MM.1S (cell line): ENCODE data around the gene AGPAT2.

Experiments used
- DNase-seq: peaks from one replicate; pipeline ENCODE4 v3.0.0-alpha.2; 2015
- H2AFZ ChIP-seq: fragments of 300-600 bp; sonication (generic); 2 replicates; pipeline ENCODE4 v1.6.0; 2016; ENCODE audit warnings: antibody characterized with exemption, low read length
- H3F3A ChIP-seq: fragments of 300-600 bp; sonication (generic); 2 replicates; pipeline ENCODE4 v1.6.1; 2016; ENCODE audit warnings: mild to moderate bottlenecking, antibody characterized with exemption, low read length, moderate library complexity, mixed read lengths; ENCODE audit not compliant: insufficient read depth
- H3K27ac ChIP-seq: fragments of 300-600 bp; sonication (generic); 2 replicates; pipeline ENCODE4 v1.5.1; 2016; ENCODE audit warnings: mild to moderate bottlenecking, low read length
- H3K27me3 ChIP-seq: fragments of 300-600 bp; sonication (generic); replicated peaks from 2 replicates; pipeline ENCODE4 v1.6.0; 2016; ENCODE audit warnings: low read length; ENCODE audit not compliant: insufficient read depth
- H3K36me3 ChIP-seq: fragments of 300-600 bp; sonication (generic); replicated peaks from 2 replicates; pipeline ENCODE4 v1.6.1; 2016; ENCODE audit warnings: mild to moderate bottlenecking, low read length, mixed read lengths; ENCODE audit not compliant: insufficient read depth
- H3K4me1 ChIP-seq: fragments of 300-600 bp; sonication (generic); 2 replicates; pipeline ENCODE4 v1.6.1; 2016; ENCODE audit warnings: low read length, mixed read lengths
- H3K4me2 ChIP-seq: fragments of 300-600 bp; sonication (generic); 2 replicates; pipeline ENCODE4 v1.6.0; 2016; ENCODE audit warnings: low read depth, low read length
- H3K4me3 ChIP-seq: fragments of 300-600 bp; sonication (generic); 2 replicates; pipeline ENCODE4 v1.5.1; 2016; ENCODE audit warnings: low read length, mixed read lengths
- H3K79me2 ChIP-seq: fragments of 300-600 bp; sonication (generic); 2 replicates; pipeline ENCODE4 v1.6.1; 2016; ENCODE audit warnings: mixed run types, low read length, mixed read lengths
- H3K9ac ChIP-seq: fragments of 300-600 bp; sonication (generic); 2 replicates; pipeline ENCODE4 v1.6.1; 2016; ENCODE audit warnings: low read length, mixed read lengths
- H3K9me2 ChIP-seq: fragments of 300-600 bp; sonication (generic); replicated peaks from 2 replicates; pipeline ENCODE4 v1.6.1; 2016; ENCODE audit warnings: mild to moderate bottlenecking, low read length, mixed read lengths; ENCODE audit not compliant: insufficient read depth
- H3K9me3 ChIP-seq: fragments of 300-600 bp; sonication (generic); replicated peaks from 2 replicates; pipeline ENCODE4 v1.6.1; 2016; ENCODE audit warnings: mild to moderate bottlenecking, low read length, mixed read lengths; ENCODE audit not compliant: insufficient read depth
- H4K20me1 ChIP-seq: fragments of 300-600 bp; sonication (generic); 2 replicates; pipeline ENCODE4 v1.6.1; 2016; ENCODE audit warnings: mild to moderate bottlenecking, low read length, moderate library complexity, mixed read lengths; ENCODE audit not compliant: insufficient read depth
- EZH2 ChIP-seq: fragments of 300-600 bp; sonication (generic); optimal IDR thresholded peaks from 2 replicates; pipeline ENCODE3; 2017; ENCODE audit warnings: low read depth, mild to moderate bottlenecking, antibody characterized with exemption, low read length, mixed read lengths
- EZH2phosphoT487 ChIP-seq: fragments of 300-600 bp; sonication (generic); IDR thresholded peaks from 2 replicates; pipeline ENCODE4 v1.6.1; 2018; ENCODE audit warnings: antibody characterized with exemption, low read length
- TF ChIP-seq, protein P1 (sequence below): fragments of 300-600 bp; sonication (generic); IDR thresholded peaks from 2 replicates; pipeline ENCODE4 v1.5.1; 2016; ENCODE audit warnings: antibody characterized with exemption, low read length, mixed read lengths

Gene AGPAT2

DNA sequence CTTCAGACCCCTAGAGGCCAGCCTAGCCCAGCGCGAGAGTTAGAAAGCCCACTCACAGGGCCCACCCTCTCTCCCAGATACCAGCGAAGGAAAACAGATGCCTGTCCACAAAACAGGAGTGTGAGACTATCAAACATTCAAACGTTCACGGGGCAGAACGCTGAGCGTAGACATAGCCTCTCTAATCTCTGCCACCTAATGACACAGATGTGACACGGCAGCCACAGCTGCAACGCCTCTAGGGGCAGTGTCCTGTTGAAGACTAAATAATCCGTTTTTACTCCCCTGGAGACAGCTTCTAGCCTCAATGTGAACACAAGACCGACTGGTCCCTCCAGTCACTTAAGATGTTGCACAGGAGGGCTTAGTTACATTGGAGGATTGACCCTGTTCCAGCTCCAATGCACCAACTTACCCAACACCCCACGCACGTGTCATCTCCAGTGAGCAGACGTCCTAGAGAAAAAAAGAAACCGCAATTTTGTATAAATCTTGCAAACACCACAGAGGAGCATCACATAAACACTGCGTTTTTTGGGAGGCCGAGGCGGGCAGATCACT, 39.5 kb upstream of the AGPAT2 start:
- peak overlapping the region; percentile 89 for H3K4me2 ChIP-seq
- peaks cover 35% of the 10 kb centered on the region for H4K20me1 ChIP-seq
- peak; percentile 42 for DNase-seq
- peaks cover 17% of the 10 kb centered on the region for H3K4me1 ChIP-seq
- H3K27me3 ChIP-seq, result peaks cover 6% of the 10 kb centered on the region; the same call in 1 of the 2 replicates
- peaks cover 28% of the 10 kb centered on the region for H3K79me2 ChIP-seq
- peaks cover 12% of the 10 kb centered on the region for H3K36me3 ChIP-seq
- no peak overlapping the region for H2AFZ ChIP-seq
- H3K9me2 ChIP-seq, result no peaks in the 10 kb centered on the region
- no peak overlapping the region for H3K27ac ChIP-seq
- H3K9ac ChIP-seq, result peak overlapping the region; percentile 72; the same call in 1 of the 2 replicates
- H3F3A ChIP-seq, result peaks cover 38% of the 10 kb centered on the region
- TF ChIP-seq, protein P1, sequence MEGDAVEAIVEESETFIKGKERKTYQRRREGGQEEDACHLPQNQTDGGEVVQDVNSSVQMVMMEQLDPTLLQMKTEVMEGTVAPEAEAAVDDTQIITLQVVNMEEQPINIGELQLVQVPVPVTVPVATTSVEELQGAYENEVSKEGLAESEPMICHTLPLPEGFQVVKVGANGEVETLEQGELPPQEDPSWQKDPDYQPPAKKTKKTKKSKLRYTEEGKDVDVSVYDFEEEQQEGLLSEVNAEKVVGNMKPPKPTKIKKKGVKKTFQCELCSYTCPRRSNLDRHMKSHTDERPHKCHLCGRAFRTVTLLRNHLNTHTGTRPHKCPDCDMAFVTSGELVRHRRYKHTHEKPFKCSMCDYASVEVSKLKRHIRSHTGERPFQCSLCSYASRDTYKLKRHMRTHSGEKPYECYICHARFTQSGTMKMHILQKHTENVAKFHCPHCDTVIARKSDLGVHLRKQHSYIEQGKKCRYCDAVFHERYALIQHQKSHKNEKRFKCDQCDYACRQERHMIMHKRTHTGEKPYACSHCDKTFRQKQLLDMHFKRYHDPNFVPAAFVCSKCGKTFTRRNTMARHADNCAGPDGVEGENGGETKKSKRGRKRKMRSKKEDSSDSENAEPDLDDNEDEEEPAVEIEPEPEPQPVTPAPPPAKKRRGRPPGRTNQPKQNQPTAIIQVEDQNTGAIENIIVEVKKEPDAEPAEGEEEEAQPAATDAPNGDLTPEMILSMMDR, result peak; percentile 51
- TF ChIP-seq EZH2, result no peak
- H3K4me3 ChIP-seq, result peak overlapping the region; percentile 80
- H3K9me3 ChIP-seq, result no peaks in the 10 kb centered on the region

DNA sequence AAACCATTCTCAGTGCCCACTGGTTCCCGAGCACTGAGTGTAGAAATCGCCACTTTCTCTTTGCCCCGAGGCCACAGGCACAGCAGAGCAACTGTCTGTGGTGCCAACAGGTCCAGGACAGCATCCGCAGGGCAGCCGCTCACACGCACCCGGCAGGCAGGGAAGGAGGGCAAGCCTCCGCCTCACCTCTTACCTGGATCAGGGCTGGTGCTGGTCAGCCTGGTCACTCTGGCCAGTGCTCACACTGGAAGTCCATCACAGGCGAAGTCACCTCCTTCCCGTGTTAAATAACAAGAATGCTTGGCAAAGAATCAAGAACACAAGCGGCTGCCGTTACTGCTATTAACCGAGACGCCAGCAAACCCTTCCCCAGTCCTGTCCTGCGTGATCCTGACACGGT, 38.9 kb upstream of the AGPAT2 start:
- H4K20me1 ChIP-seq, result peaks cover 37% of the 10 kb centered on the region
- no peak for TF ChIP-seq EZH2
- no peak for TF ChIP-seq EZH2phosphoT487
- TF ChIP-seq, protein P1, result no peak
- no peak overlapping the region for H3K9ac ChIP-seq
- H3K9me2 ChIP-seq, result no peaks in the 10 kb centered on the region
- H3K9me3 ChIP-seq, result no peaks in the 10 kb centered on the region
- H3K36me3 ChIP-seq, result peaks cover 12% of the 10 kb centered on the region
- H3K4me1 ChIP-seq, result peaks cover 17% of the 10 kb centered on the region
- H3K79me2 ChIP-seq, result peaks cover 28% of the 10 kb centered on the region
- DNase-seq, result no peak
- 0 out of 2 replicates have a peak overlapping the region, but pooled peaks have one; percentile 80 for H3K4me3 ChIP-seq
- H3K27ac ChIP-seq, result no peak overlapping the region
- peak overlapping the region; percentile 89; the same call in 1 of the 2 replicates for H3K4me2 ChIP-seq
- peaks cover 6% of the 10 kb centered on the region; the same call in 1 of the 2 replicates for H3K27me3 ChIP-seq
- H2AFZ ChIP-seq, result no peak overlapping the region
- peaks cover 38% of the 10 kb centered on the region for H3F3A ChIP-seq

DNA sequence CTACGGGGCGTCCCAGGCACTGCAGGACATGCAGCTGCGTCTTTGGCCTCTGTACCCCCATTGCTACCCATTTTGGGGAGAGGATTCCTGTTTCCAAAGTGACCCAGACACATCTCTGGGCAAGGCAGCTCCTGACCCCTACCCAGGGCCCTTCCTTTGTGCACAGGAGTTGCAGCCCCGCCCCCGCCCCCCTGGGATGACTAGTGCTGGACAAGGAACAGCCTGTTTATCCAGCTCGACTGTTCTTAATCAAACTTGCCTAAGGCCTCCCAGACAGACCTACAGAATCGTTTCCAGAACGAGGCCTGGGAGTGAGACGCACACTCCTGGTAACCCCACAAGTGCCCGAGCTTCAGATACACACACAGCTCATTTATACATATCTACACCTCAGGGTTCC, 38.4 kb upstream of the AGPAT2 start:
- Histone ChIP-seq H3K4me2 (peak overlapping the region; percentile 89; the same call in 1 of the 2 replicates), H3K4me1 (peaks cover 17% of the 10 kb centered on the region), H2AFZ (no peak overlapping the region), H3K4me3 (no peak overlapping the region), H3K9ac (no peak overlapping the region), H4K20me1 (peaks cover 42% of the 10 kb centered on the region), H3K9me3 (no peaks in the 10 kb centered on the region), H3F3A (peaks cover 38% of the 10 kb centered on the region), H3K36me3 (peaks cover 12% of the 10 kb centered on the region), H3K79me2 (peaks cover 28% of the 10 kb centered on the region), H3K27ac (no peak overlapping the region), H3K27me3 (peaks cover 6% of the 10 kb centered on the region; the same call in 1 of the 2 replicates), H3K9me2 (no peaks in the 10 kb centered on the region)
- no peak for DNase-seq
- no peak for TF ChIP-seq EZH2
- TF ChIP-seq, protein P1, result no peak
- TF ChIP-seq EZH2phosphoT487, result no peak
